ENCODE data around the gene TMEM154.

- TF ChIP-seq CTCF (IDR thresholded peaks at IDR 0.05) (no peak), POLR2A (IDR thresholded peaks at IDR 0.05) (no peak)
These were observed 6.7 kb upstream of the TMEM154 start for GRCh38 chr4:152686452-152687013.

Measured in Peyer's patch (tissue), 4 donors.